Neuron (in vitro differentiated cells): ENCODE measurements around the gene GSN.

ENCODE experiments used
- H2AFZ ChIP-seq: one replicate; pipeline ENCODE4 v1.6.1; 2013; ENCODE audit warnings: low read depth, mild to moderate bottlenecking, inconsistent platforms, low read length, moderate library complexity
- H3K27me3 ChIP-seq: one replicate; pipeline ENCODE4 v1.6.1; 2013; ENCODE audit warnings: low read length; ENCODE audit not compliant: insufficient read depth
- H3K36me3 ChIP-seq: one replicate; pipeline ENCODE4 v1.6.1; 2013; ENCODE audit warnings: low read length; ENCODE audit not compliant: insufficient read depth
- H3K4me1 ChIP-seq: one replicate; pipeline ENCODE4 v1.6.1; 2013; ENCODE audit warnings: low read length; ENCODE audit not compliant: insufficient read depth
- H3K4me3 ChIP-seq: 2 replicates; pipeline ENCODE4 v1.5.1; 2013; ENCODE audit warnings: mild to moderate bottlenecking, low read length, moderate library complexity
- H3K9me3 ChIP-seq: one replicate; pipeline ENCODE4 v1.6.1; 2013; ENCODE audit warnings: low read length

GSN gene

DNA sequence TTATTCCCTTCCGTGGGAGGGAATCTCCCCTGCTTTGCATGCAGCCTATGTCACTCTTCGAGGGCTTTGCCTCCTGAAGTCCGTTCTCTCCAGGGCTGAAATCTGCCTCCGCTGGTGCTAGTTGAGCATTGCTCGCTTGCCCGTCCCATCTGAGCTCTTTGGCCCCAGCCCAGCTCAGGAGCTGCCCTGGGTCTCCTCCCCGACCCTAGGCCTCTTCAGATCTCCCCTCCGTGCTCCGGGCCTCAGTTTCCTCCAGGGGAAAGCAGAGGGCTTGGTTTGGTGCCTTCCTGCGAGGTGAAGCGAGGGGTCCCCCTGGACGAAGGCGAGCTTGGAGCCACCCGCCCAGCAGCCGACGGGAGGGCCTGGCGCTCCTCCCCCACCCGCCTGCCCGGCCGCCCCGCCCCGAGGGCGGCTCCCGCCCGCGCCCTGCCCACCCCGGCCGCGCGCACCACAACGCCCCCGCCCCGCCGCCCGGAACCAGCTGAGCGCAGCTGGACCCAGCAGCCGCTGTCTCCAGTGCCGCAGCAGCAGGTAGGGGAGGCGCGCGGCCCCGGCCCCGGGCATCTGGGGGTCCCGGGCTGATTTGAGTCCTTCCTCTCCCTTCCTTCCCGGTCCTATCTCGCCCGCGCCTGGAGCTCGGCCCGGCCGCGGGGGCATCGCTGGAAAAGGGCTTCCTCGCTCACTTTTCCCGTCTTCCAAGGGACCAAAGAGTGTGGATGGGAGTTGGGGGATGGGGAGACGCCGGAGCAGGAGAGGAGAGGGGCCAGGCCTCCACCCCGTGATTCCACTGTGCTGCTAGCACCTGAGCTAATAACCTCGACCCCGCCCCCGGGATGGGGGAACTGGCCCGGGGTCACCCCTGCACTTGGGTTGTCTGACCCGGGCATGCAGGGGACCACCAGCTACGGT lies at the start of gene GSN:
TSS of gene GSN (plus strand) at position 474 of the 909 bp plus-strand sequence. CDS start 33,810 bp downstream, outside the sequence.
- Histone ChIP-seq H3K27me3 (no peaks in the 10 kb centered on the region), H2AFZ (peak within 1 kb of the TSS; percentile 55), H3K4me3 (peak within 1 kb of the TSS; percentile 70), H3K36me3 (no peaks in the 10 kb centered on the region), H3K9me3 (no peaks in the 10 kb centered on the region), H3K4me1 (peaks cover 12% of the 10 kb centered on the region)

DNA sequence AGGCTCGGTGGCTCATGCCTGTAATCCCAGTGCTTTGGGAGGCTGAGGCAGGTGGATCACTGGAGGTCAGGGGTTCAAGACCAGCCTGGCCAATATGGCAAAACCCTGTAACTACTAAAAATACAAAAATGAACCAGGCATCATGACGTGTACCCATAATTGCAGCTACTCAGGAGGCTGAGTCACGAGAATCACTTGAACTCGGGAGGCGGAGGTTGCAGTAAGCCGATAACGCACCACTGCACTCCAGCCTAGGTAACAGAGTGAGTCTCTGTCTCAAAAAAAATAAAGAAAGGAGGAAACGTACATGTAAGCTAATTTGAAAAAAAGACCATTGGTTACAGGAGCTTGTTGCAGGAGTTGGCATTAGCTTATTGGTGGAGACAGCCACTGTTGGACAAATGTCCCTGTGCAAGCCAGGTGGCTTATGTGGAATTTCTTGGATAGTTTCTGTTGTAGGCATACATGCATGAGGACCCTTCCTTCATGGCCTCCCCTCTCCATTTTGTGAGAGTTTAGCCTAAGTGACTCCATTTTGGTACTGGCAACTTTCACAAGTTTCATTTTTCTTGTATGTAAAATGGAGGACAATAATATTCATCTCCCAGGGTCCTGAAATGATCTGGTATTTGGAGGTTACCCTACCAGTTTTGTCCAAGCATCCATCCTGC lies 49.5 kb upstream of the GSN start:
- Histone ChIP-seq H3K4me3 (no peak overlapping the region), H3K27me3 (no peaks in the 10 kb centered on the region), H2AFZ (no peak overlapping the region), H3K36me3 (no peaks in the 10 kb centered on the region), H3K9me3 (no peaks in the 10 kb centered on the region), H3K4me1 (peaks cover 5% of the 10 kb centered on the region)

DNA sequence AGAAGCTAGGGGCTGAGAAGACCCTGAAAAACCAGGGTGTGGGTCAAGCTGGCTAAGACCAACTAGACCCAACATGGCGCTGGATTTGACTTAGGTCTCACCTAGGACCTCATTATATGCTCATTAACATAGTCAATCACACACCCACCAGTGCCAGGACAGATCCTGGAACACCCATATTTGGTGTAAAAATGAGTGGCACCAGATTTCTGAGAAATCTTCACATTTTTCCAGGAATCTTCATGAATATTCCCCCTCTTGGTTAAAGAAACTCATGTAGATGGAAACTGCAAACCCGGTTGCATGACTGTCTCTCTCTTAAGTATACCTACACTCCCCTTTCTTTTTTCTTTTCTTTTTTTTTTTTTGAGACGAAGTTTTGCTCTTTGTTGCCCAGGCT lies 48.4 kb upstream of the GSN start:
- Histone ChIP-seq H3K4me3 (no peak overlapping the region), H3K9me3 (no peaks in the 10 kb centered on the region)

DNA sequence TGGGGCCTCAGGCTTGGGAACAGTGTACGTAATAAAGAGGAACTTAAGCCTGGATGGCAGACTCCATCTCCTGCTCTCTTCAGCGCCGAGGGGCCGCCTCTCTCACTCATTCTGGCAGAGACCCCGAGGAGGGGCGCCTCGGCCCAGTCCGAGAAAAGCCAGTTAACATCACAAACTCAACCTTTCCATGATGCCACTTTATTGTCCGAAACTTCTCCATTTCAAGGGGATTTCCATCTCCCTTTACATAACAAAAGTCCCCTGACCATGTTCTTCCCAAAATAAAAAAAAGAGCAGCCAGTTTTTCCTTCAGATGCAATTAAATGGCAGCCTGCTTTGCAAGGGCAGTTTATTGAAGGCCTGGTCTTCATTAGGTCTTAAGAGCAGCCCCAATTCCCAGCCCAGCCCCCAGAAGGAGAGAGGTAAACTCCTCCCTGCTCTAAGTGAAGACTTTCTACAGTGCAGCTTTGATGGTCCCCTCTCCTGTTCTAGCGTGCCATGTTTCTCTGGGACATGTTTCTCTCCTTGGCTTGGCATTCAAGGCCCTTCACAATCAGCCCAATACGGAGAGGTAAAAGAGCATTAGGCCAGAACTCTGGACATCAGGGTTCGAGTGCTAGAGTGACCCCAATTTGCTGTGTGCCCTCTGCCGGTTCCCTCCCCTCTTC lies 46.8 kb upstream of the GSN start:
- Histone ChIP-seq H3K4me3 (no peak overlapping the region), H2AFZ (no peak overlapping the region), H3K4me1 (peaks cover 5% of the 10 kb centered on the region), H3K27me3 (no peaks in the 10 kb centered on the region), H3K36me3 (no peaks in the 10 kb centered on the region), H3K9me3 (no peaks in the 10 kb centered on the region)

More for the DNA sequence above, 48.4 kb upstream of the GSN start:
- Histone ChIP-seq H2AFZ (no peak overlapping the region), H3K27me3 (no peaks in the 10 kb centered on the region), H3K4me1 (peaks cover 5% of the 10 kb centered on the region), H3K36me3 (no peaks in the 10 kb centered on the region)

DNA sequence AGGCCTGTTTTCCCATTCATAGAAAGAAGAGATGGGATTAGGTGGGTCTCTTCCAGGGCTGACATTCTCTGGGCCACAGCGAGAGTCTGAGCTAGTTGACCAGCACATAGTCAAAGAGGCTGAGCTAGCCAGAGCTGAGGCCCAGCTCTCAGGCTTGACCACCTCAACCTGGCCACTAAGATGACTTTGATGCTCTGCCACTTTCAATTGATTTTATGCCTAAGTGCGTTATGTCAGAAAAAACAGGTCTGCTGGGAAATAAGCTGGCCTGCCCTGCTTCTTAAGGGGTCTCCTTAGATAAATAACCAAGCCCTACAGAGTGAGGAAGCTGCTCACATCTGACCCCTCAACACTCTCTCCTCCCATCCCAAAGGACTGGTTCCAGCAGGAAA lies 46.3 kb upstream of the GSN start:
- Histone ChIP-seq H3K27me3 (no peaks in the 10 kb centered on the region), H3K36me3 (no peaks in the 10 kb centered on the region), H2AFZ (no peak overlapping the region), H3K9me3 (no peaks in the 10 kb centered on the region), H3K4me3 (no peak overlapping the region), H3K4me1 (peaks cover 5% of the 10 kb centered on the region)

DNA sequence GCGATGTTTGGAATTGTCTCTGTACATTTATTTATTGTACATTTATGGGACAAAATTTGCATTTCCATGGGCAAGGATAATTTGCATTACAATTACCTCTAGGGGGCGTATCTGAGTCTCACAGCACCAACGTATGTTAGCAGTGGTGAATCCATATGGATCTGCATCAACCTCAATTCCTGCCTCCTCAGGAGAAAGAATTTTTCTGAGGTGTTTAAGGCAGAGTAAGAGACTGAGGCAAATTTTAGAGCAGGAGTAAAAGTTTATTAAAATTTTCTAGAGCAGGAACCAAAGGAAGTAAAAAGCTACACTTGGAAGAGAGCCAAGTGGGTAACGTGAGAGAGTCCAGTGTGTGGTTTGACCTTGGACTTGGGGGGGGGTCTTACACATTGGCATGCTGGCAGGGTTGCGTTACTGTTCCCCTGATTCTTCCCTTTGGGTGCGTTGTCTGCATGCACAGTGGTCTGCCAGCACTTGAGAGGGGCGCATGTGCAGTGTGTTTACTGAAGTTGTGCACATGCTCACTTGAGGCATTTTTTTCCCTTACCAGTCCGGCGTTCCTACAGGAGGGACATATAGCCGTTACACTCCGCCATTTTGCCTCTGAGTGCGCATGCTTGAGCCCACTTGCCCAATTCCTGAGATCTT lies 45.3 kb upstream of the GSN start:
- Histone ChIP-seq H3K9me3 (no peaks in the 10 kb centered on the region), H3K27me3 (no peaks in the 10 kb centered on the region), H2AFZ (no peak overlapping the region), H3K4me1 (peaks cover 5% of the 10 kb centered on the region), H3K36me3 (no peaks in the 10 kb centered on the region), H3K4me3 (no peak overlapping the region)

DNA sequence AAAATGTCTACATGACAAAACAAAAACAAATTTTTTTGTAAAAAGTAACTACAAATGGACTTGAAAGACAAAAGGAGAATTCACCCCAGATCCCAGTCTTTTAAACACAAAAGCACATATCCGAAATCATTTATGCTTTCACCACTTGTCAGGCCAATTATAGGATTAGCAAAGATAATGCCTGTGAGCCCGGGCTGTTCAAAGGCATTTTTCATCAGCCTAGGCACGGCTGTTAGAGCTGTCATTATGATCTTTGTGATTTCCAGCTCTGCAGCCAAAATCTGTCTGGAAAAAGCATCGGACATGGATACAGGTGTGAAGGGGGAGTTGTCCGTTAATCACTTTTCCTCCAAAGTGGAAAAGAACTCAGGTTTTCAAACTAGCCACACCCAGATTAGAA lies 42.7 kb upstream of the GSN start:
- Histone ChIP-seq H3K9me3 (no peaks in the 10 kb centered on the region), H3K4me3 (no peak overlapping the region), H2AFZ (no peak overlapping the region), H3K4me1 (peaks cover 5% of the 10 kb centered on the region), H3K36me3 (no peaks in the 10 kb centered on the region), H3K27me3 (no peaks in the 10 kb centered on the region)

DNA sequence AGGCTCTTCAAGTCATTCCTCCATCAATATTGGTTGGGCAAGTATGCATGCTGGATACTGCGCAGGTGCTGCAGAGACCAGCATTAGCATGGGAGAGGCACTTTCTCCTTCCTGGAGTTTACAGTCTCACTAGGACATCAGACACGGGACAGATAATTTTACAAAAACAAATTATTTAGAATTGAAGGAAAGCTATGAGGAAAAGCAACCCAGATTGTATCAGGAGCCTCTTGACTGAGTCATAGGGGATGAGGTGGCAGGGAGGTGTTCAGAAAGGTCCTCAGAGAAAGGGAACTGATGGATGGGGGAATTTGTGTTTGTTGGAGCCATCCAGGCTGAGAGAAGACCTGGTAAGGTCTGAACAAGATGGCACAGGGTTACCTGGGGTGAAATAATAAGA lies 41.8 kb upstream of the GSN start:
- H3K9me3 ChIP-seq, result no peaks in the 10 kb centered on the region
- H3K36me3 ChIP-seq, result no peaks in the 10 kb centered on the region
- no peak overlapping the region for H2AFZ ChIP-seq
- H3K27me3 ChIP-seq, result no peaks in the 10 kb centered on the region
- H3K4me3 ChIP-seq, result no peak overlapping the region
- peaks cover 2% of the 10 kb centered on the region for H3K4me1 ChIP-seq

DNA sequence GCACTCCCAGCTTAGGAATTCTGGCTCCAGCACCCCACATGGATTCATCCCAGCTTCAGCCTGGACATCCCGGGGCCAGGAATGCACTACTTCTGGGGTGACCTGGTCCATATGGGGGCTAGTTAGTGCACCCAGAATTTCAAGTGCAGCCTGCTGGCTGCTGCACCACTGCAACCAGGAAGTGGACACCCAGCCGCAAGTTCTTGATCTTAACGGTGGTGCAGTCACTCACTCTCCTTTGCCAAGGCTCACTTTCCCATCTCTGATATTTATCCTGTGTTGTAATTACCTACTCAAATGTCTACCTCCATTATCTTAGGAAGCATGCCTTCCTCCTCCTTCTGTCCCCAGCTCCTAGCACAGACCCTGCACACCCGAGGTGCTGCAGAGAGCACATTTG lies 40.1 kb upstream of the GSN start:
- no peaks in the 10 kb centered on the region for H3K4me1 ChIP-seq
- no peaks in the 10 kb centered on the region for H3K36me3 ChIP-seq
- no peaks in the 10 kb centered on the region for H3K9me3 ChIP-seq
- H3K4me3 ChIP-seq, result no peak overlapping the region
- H3K27me3 ChIP-seq, result no peaks in the 10 kb centered on the region
- no peak overlapping the region for H2AFZ ChIP-seq

DNA sequence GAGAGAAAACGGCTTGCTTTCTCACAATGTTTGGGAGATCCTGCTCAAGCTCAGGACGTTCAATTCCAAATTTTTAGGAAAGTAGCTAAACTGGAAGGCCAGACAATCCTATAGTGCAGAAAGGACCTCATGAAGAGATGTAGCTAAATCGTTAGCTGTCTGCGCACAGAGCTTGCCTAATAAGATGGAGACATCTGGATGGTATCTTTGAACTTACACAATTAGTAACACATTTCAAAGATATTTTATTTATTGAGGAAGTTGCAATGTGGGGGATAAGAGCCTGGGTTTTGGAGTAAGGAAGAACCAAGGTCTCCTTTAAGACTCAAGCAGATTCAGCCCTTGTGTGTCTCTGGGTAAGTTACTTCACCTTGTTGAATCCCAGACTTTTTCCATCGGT lies 37.7 kb upstream of the GSN start:
- peaks cover 11% of the 10 kb centered on the region for H3K4me1 ChIP-seq
- H3K27me3 ChIP-seq, result no peaks in the 10 kb centered on the region
- no peaks in the 10 kb centered on the region for H3K36me3 ChIP-seq

DNA sequence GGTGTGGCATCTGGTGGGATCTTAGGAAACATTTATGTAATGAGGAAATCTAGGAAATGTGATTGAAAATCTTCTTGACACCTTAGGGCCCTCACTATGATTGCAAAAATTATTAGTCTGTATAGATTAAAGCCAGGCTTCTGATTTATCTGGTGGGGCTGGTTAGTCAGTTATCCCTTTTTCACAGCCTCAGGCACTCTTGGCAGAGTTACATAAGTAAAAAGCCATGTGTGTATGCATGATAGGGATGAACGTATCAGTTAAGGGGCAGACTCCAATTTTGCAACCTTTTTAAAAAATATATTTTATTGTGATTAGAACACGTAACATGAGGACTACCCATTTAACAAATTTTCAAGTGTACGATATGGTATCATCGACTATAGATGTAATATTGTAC lies 35.7 kb upstream of the GSN start:
- no peaks in the 10 kb centered on the region for H3K9me3 ChIP-seq
- H3K36me3 ChIP-seq, result no peaks in the 10 kb centered on the region
- no peaks in the 10 kb centered on the region for H3K27me3 ChIP-seq
- peaks cover 11% of the 10 kb centered on the region for H3K4me1 ChIP-seq
- no peak overlapping the region for H3K4me3 ChIP-seq
- H2AFZ ChIP-seq, result no peak overlapping the region

More for the DNA sequence above, 37.7 kb upstream of the GSN start:
- Histone ChIP-seq H3K4me3 (no peak overlapping the region), H2AFZ (no peak overlapping the region), H3K9me3 (no peaks in the 10 kb centered on the region)

DNA sequence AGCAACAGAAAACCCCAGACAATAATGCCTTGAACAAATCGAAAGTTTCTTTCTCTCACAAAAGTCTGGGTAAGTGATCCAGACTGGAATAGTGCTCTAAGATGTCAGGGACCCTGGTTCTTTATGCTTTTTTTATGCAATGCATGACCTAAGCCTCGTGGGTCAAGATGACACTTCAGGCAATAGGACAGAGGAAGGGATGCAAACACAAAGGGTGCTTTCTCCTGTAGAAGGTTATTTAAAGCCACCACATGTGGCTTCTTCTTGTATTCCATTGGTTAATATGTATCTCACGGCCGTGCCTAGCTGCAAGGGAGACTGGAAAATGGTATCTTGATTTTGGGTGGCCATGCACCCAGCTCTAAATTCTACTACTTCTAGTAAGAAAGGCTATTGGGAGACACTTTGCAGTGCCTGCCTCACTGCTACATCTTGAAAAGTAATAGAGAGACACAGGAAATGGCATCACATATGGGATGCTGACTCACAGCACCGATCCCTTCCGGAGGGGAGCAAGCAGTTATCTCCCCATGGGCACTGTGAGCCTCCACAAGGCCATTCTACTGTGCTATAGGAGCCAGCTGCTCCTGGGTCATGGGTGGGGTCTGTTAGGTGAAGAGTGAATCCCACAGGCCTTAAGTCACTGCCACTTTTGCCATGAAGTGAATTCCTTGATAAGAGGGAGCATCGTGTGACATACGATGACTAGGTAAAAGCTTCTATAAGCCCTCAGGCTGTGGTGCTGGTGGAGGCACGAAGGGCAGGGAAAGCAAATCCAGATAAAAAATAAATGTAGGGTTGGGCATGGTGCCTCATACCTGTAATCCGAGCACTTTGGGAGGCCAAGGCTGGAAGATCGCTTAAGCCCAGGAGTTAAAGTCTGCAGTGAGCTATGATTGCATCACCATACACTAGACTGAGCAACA lies 33.8 kb upstream of the GSN start:
- no peak overlapping the region for H2AFZ ChIP-seq
- no peaks in the 10 kb centered on the region for H3K27me3 ChIP-seq
- no peaks in the 10 kb centered on the region for H3K36me3 ChIP-seq
- H3K9me3 ChIP-seq, result no peaks in the 10 kb centered on the region
- no peak overlapping the region for H3K4me3 ChIP-seq
- H3K4me1 ChIP-seq, result peaks cover 11% of the 10 kb centered on the region
